PFSK-1 (cell line): ENCODE data around the gene TCEA2.

ENCODE experiments used
- FOXP2 ChIP-seq: optimal IDR thresholded peaks from 2 replicates; pipeline ENCODE3; 2011; ENCODE audit warnings: borderline replicate concordance, control low read depth, inconsistent platforms; ENCODE audit not compliant: insufficient read depth; ENCODE audit errors: extremely low read length, extremely low read depth
- POLR2AphosphoS5 ChIP-seq: IDR thresholded peaks from 2 replicates; pipeline ENCODE4 v1.6.1; 2012; ENCODE audit warnings: low read depth, mild to moderate bottlenecking, control low read depth, low read length, moderate library complexity
- REST ChIP-seq, 2 experiments: IDR thresholded peaks; 2 replicates each; pipeline versions ENCODE4 v1.6.1 to v1.8.0; 2011 to 2012; ENCODE audit warnings: low read depth in 2 of 2, low read length in 2 of 2, control low read depth in 1 of 2, inconsistent platforms in 1 of 2, mild to moderate bottlenecking in 1 of 2, moderate library complexity in 1 of 2; ENCODE audit not compliant: insufficient read depth in 1 of 2
- SIN3A ChIP-seq: IDR thresholded peaks from 2 replicates; pipeline ENCODE4 v1.6.1; 2012; ENCODE audit warnings: mild to moderate bottlenecking, low read length, moderate library complexity, borderline replicate concordance; ENCODE audit not compliant: insufficient read depth
- TAF1 ChIP-seq: IDR thresholded peaks from 2 replicates; pipeline ENCODE4 v1.6.1; 2012; ENCODE audit warnings: low read length, control low read depth, borderline replicate concordance; ENCODE audit not compliant: insufficient read depth

Gene TCEA2

DNA sequence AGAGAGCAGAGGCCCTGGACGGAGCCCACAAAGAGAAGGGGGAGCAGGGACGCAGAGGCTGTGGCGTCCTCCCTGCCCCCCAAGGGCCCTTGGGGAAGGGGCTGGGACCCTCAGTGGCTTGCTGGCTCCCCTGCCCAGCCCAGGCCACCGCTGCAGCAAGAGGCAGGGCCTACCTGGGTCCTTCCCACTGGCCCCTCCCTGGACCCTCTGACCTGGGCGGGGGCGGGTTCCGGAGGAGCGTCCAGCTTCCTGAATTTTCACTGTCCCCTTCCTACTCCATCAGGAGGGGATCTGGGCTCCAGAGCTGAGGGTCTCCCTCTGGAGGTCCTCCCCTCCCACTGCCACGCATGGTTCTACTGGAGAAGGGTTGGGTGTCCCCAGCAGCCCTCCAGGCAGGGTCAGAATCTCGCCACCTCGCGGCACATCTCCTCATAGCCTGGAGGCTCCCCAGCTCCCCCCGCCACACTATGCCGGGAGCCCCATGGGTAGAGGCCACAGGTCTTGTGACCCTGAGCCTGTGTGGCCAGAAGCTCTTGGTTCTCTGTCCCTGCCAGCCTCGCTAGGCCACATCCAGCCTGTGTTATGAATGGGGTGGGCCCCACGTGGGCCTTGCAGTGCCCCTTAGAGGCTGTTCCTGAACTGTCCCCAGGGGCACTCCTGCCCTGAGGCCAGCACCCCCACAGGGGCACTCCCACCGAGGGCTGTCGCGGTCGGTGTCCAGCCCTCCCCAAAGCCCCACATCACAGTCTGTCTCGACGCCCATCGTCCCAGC, 12.6 kb upstream of the TCEA2 start:
- TF ChIP-seq REST (IDR thresholded peaks at IDR 0.05; ENCODE audit: insufficient read depth in 1 of 2, low read depth in 2 of 2, low read length in 2 of 2), result no peak
- TF ChIP-seq FOXP2, result no peak
- no peak for TF ChIP-seq POLR2AphosphoS5
- TF ChIP-seq TAF1, result no peak
- no peak for TF ChIP-seq SIN3A

DNA sequence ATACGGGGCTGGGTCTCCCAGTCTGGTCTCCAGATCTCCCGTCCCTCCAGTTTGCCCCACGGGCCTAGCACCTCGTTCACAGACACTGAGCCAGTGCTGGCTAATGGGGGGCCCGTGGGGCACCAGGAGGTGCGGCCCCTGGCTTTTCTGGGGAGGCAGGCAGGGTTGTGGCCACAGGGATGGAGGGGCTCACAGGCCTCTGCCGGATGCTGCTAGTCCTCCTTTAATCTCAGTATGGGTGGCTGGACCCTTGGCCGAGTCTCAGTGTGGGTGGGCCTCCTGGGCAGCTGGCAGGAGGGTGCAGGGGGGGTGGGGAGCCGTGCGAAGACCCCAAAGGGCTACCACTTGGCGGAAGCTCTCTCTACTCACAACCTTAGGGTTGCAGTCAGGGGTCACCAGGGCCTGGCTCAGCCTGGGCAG, 12.0 kb upstream of the TCEA2 start:
- TF ChIP-seq POLR2AphosphoS5, result no peak
- TF ChIP-seq REST (IDR thresholded peaks at IDR 0.05; ENCODE audit: insufficient read depth in 1 of 2, low read depth in 2 of 2, low read length in 2 of 2), result no peak
- no peak for TF ChIP-seq TAF1
- no peak for TF ChIP-seq FOXP2
- TF ChIP-seq SIN3A, result no peak

- TF ChIP-seq REST (IDR thresholded peaks at IDR 0.05; ENCODE audit: insufficient read depth in 1 of 2, low read depth in 2 of 2, low read length in 2 of 2), result no peak
- no peak for TF ChIP-seq TAF1
- TF ChIP-seq FOXP2, result no peak
Measured at GRCh38 chr20:64051561-64052325, 11.3 kb upstream of the TCEA2 start.

DNA sequence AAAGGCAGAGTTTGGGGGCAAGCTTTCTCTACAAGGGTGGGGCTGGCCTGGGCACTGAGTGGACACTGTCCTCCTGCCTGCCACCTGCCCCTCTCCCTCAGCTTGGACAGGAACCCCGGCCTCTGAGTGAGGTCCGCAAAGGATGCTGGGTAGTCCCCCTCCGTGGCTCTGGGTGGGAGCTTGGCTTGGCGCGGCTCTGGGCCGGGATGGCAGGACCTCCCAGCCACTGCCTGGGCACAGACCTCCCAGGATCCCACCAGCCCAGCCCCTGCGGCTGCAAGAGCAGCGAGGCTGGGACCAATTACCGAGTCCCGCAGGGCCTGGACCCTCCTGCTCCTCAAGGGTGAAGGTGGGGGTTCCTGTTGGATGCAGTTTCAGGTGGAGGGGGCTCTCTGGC, 10.7 kb upstream of the TCEA2 start:
- no peak for TF ChIP-seq FOXP2
- TF ChIP-seq POLR2AphosphoS5, result no peak

GRCh38 chr20:64052987-64053840, 9.8 kb upstream of the TCEA2 start:
- TF ChIP-seq TAF1 (no peak), SIN3A (no peak), FOXP2 (no peak), REST (IDR thresholded peaks at IDR 0.05; ENCODE audit: insufficient read depth in 1 of 2, low read depth in 2 of 2, low read length in 2 of 2) (no peak), POLR2AphosphoS5 (no peak)
